Adrenal gland (tissue), 12 donors: ENCODE measurements around the gene C10orf67. TPM values are rescaled to one million over a fixed set of nuclear protein-coding genes. Genes with fewer than 3 reads are reported as not detected.

Source experiments
- DNase-seq, 7 donors: peaks; one replicate each; pipeline ENCODE4 v3.0.0-alpha.2; 2019 to 2020
- H3K27ac ChIP-seq, 5 donors: fragments of 200-600 bp; sonication (generic) in 4 of 5; 1 replicate in 3 of 5; 2 replicates in 2 of 5; pipeline versions ENCODE4 v1.5.1 to v1.8.0; 2016 to 2020; ENCODE audit warnings: mild to moderate bottlenecking in 1 of 5
- H3K27me3 ChIP-seq: fragments of 200-600 bp; 2 replicates; pipeline ENCODE4 v1.8.0; 2021
- H3K36me3 ChIP-seq, 2 donors: fragments of 200-600 bp; replicated peaks in 1 of 2; 1 replicate in 1 of 2; 2 replicates in 1 of 2; pipeline versions ENCODE4 v1.5.1 to v1.8.0; 2018 to 2022
- H3K4me1 ChIP-seq, 2 donors: fragments of 200-600 bp; replicated peaks in 1 of 2; 1 replicate in 1 of 2; 2 replicates in 1 of 2; pipeline versions ENCODE4 v1.5.1 to v1.8.0; 2018 to 2021
- H3K4me3 ChIP-seq, 4 donors: fragments of 200-600 bp; sonication (generic) in 3 of 4; one replicate each; pipeline ENCODE4 v1.5.1; 2016 to 2018
- H3K9me3 ChIP-seq, 3 donors: fragments of 200-600 bp; sonication (generic) in 1 of 3; replicated peaks in 1 of 3; 1 replicate in 2 of 3; 2 replicates in 1 of 3; pipeline versions ENCODE4 v1.5.1 to v1.8.0; 2016 to 2021
- POLR2A ChIP-seq, 2 donors: fragments of 450-650 bp; IDR thresholded peaks; one replicate each; pipeline ENCODE4 v1.6.1; 2017; ENCODE audit warnings: antibody characterized with exemption in 2 of 2, mild to moderate bottlenecking in 2 of 2, moderate library complexity in 1 of 2
- WGBS, 4 donors: extraction: QIAGEN DNeasy Blood & Tissue Kit in 2 of 4; methylation state at CpG; one replicate each; pipeline versions ENCODE4 v1.1.5 to v1.1.7; 2013 to 2017; 5-methylcytosine and 5-hydroxymethylcytosine counted together
- intact Hi-C, 2 donors: fragments of 100-400 bp; cut with DNase I; formaldehyde crosslinking; loops; one replicate each; pipeline versions ENCODE4 v1.14.1 to v1.15.0; 2022 to 2023
- polyA plus RNA-seq, 3 donors: library from polyadenylated mRNA; stranded (reverse); fragments of 200-250 nt in 2 of 3; fragments of 350-450 nt in 1 of 3; fragmentation: Illumina TruSeq in 1 of 3; extraction: RNeasy Lipid Tissue Mini Kit (QIAGEN cat#74804) in 1 of 3; gene quantifications; one replicate each; pipeline ENCODE4 v1.2.3, GENCODE V29; 2013 to 2014
- total RNA-seq, 9 donors: library from RNA; depleted of rRNA in 4 of 9; stranded (reverse); fragments of >200 nt in 4 of 9; fragments of 120-200 nt in 1 of 9; fragmentation: NEBNext Ultra II Directional in 1 of 9; extraction: Animal tissue kit (Norgen Biotek cat#: 25700) in 1 of 9; gene quantifications; one replicate each; pipeline versions ENCODE4 v1.1.0 to v1.2.4, GENCODE V29; 2013 to 2023
- TF ChIP-seq, protein P1 (sequence below), 6 experiments: fragments of 450-650 bp in 4 of 6; fragments of 200-600 bp in 2 of 6; sonication (generic) in 1 of 6; IDR thresholded peaks; 1 replicate in 5 of 6; 2 replicates in 1 of 6; pipeline versions ENCODE4 v1.5.1 to v1.8.0; 2016 to 2021; ENCODE audit warnings: antibody characterized with exemption in 6 of 6, mild to moderate bottlenecking in 2 of 6, moderate library complexity in 1 of 6
- donor health status: healthy with polysubstance abuse.
- donor health status: Bipolar disorder and iron deficiency.
- donor health status: DM: yes; HTN: yes; CAD: no.
- donor health status: DM: no; HTN: no; CAD: no.
- donor health status: DM: no; HTN: no; CAD: no.
- donor health status: DM: yes; HTN: yes; CAD: no.

Gene C10orf67
- total and polyA plus RNA-seq, 12 donors = 0.03 to 0.50 (median 0.18) TPM; not detected in 6

DNA sequence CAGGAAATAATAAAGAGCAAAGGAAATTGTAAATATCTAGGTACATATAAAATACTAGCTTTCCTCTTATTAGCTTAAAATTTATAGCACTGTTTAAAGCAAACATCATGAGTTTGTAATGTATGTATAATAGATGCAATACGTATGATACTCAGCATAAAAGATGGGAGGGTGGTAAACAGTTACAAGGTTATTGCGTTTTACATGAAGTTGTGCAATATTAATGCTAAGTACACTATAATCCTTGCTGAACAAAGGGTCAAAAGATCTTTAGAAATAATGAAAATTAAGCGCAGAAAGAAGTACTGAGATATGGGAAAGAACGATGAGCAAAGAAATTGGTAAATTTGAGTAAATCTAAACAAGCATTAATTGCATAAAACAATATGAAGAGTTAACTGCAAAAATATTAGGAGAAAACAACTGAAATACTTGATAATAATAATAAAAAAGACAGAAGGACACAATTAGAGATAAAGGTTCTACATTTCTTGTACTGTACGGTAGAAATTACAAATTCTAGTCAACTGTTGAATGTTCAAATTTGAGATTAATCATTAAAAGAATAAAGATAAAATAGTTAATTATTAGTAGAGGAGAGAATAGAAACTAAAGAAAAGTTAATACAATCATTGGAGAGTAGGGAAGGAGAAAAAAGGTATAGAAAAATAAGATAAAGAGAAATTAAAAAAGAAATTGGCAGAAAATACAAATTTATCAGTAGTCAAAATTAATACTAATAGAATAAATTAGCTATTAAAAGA, 17.9 kb downstream of the C10orf67 start:
- TF ChIP-seq, protein P1, sequence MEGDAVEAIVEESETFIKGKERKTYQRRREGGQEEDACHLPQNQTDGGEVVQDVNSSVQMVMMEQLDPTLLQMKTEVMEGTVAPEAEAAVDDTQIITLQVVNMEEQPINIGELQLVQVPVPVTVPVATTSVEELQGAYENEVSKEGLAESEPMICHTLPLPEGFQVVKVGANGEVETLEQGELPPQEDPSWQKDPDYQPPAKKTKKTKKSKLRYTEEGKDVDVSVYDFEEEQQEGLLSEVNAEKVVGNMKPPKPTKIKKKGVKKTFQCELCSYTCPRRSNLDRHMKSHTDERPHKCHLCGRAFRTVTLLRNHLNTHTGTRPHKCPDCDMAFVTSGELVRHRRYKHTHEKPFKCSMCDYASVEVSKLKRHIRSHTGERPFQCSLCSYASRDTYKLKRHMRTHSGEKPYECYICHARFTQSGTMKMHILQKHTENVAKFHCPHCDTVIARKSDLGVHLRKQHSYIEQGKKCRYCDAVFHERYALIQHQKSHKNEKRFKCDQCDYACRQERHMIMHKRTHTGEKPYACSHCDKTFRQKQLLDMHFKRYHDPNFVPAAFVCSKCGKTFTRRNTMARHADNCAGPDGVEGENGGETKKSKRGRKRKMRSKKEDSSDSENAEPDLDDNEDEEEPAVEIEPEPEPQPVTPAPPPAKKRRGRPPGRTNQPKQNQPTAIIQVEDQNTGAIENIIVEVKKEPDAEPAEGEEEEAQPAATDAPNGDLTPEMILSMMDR (IDR thresholded peaks at IDR 0.05) = no peak
- no peak for TF ChIP-seq POLR2A (IDR thresholded peaks at IDR 0.05)
- H3K27ac ChIP-seq = no peak overlapping the region
- no peaks in the 10 kb centered on the region for H3K4me1 ChIP-seq
- H3K9me3 ChIP-seq = no peaks in the 10 kb centered on the region
- H3K4me3 ChIP-seq = no peak overlapping the region
- WGBS, 4 donors = 83 to 90% (median 89%) methylated on average over 5 of the region's 5 CpGs
- intact Hi-C loops = no loop called here
- no peaks in the 10 kb centered on the region for H3K36me3 ChIP-seq
- H3K27me3 ChIP-seq = no peaks in the 10 kb centered on the region
- no peak for DNase-seq

DNA sequence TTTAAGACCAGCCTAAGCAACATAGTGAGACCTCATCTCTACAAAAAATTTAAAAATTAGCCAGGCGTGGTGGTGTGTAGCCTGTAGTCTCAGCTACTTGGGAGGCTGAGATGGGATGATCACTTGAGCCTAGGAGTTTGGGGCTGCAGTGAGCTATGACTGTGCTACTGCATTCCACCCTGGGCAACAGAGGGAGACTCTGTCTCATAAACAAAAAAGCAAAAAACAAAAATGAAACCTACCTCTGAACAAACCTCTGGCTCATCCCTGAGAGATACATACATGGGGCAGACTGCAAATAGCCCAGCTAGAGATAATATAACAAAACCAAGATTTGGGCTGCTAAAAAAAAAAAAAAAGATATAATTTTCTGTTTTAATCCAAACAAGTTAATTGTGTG, 19.5 kb downstream of the C10orf67 start:
- H3K4me1 ChIP-seq = no peaks in the 10 kb centered on the region
- no peaks in the 10 kb centered on the region for H3K27me3 ChIP-seq
- H3K4me3 ChIP-seq = no peak overlapping the region
- H3K9me3 ChIP-seq = no peaks in the 10 kb centered on the region
- H3K27ac ChIP-seq = no peak overlapping the region
- H3K36me3 ChIP-seq = no peaks in the 10 kb centered on the region
- 80 to 93% (median 92%) methylated on average over 1 of the region's 1 CpG for WGBS, 4 donors
- no peak for DNase-seq
- intact Hi-C loops = no loop called here
- TF ChIP-seq, protein P1 (IDR thresholded peaks at IDR 0.05) = no peak
- no peak for TF ChIP-seq POLR2A (IDR thresholded peaks at IDR 0.05)

DNA sequence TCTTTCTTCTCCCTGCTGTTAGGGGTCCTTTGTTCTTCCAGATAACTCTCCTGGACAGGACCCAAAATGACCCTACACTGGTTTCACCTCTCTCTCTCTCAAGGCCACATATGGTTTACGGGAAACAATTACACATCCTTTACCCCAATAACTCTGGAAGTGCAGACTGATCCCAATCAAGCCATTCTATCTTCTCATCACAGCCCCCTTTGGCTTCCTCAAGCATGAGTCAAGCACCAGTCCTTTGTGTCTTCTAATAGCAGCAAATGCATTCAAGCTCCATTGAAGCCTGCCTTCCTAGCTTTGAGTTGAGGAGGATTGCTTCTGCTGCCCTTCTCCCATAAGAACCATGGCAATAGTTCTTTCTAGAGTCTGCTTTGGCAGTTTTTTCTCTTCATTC, 20.2 kb downstream of the C10orf67 start:
- H3K9me3 ChIP-seq = no peaks in the 10 kb centered on the region
- H3K27me3 ChIP-seq = no peaks in the 10 kb centered on the region
- no peaks in the 10 kb centered on the region for H3K36me3 ChIP-seq
- TF ChIP-seq POLR2A (IDR thresholded peaks at IDR 0.05) = no peak
- TF ChIP-seq, protein P1 (IDR thresholded peaks at IDR 0.05) = no peak
- intact Hi-C loops = no loop called here
- no peak overlapping the region for H3K4me3 ChIP-seq
- no peaks in the 10 kb centered on the region for H3K4me1 ChIP-seq
- 73 to 81% (median 76%) methylated on average over 1 of the region's 1 CpG for WGBS, 4 donors
- DNase-seq = no peak
- H3K27ac ChIP-seq = no peak overlapping the region

DNA sequence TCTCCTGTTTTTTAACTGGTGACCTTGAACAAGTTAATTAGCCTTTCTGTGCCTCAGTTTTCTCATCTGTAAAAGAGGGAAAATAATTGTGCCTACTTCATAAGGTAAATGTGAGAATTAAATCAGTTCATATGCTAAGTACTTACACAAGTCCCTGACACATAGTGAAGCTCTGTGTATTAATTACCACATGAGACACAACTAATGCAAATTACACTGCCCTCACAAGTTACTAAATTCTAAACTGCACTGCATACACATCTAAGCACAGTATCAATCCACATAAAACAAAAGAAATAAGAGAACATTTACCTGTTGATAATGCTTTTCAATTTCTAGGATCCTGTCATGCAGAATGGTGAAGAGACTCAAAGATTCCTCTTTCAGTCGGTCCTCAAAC, 22.5 kb downstream of the C10orf67 start:
- intact Hi-C loops = no loop called here

More for the DNA sequence above, 22.5 kb downstream of the C10orf67 start:
- no peaks in the 10 kb centered on the region for H3K27me3 ChIP-seq
- no peak overlapping the region for H3K27ac ChIP-seq
- TF ChIP-seq, protein P1 (IDR thresholded peaks at IDR 0.05) = no peak
- TF ChIP-seq POLR2A (IDR thresholded peaks at IDR 0.05) = no peak
- H3K9me3 ChIP-seq = no peaks in the 10 kb centered on the region
- no peak overlapping the region for H3K4me3 ChIP-seq
- 85 to 95% (median 85%) methylated on average over 1 of the region's 1 CpG for WGBS, 4 donors
- no peaks in the 10 kb centered on the region for H3K4me1 ChIP-seq
- H3K36me3 ChIP-seq = no peaks in the 10 kb centered on the region
- DNase-seq = no peak
